ENCODE data around the gene SH3GL1. TPM values are rescaled to one million over a fixed set of nuclear protein-coding genes. Genes with fewer than 3 reads are reported as not detected.

The SH3GL1 gene
- total RNA-seq, 4 donors from 2014 or later: 16.5 to 63.2 (median 34.2) TPM

DNA sequence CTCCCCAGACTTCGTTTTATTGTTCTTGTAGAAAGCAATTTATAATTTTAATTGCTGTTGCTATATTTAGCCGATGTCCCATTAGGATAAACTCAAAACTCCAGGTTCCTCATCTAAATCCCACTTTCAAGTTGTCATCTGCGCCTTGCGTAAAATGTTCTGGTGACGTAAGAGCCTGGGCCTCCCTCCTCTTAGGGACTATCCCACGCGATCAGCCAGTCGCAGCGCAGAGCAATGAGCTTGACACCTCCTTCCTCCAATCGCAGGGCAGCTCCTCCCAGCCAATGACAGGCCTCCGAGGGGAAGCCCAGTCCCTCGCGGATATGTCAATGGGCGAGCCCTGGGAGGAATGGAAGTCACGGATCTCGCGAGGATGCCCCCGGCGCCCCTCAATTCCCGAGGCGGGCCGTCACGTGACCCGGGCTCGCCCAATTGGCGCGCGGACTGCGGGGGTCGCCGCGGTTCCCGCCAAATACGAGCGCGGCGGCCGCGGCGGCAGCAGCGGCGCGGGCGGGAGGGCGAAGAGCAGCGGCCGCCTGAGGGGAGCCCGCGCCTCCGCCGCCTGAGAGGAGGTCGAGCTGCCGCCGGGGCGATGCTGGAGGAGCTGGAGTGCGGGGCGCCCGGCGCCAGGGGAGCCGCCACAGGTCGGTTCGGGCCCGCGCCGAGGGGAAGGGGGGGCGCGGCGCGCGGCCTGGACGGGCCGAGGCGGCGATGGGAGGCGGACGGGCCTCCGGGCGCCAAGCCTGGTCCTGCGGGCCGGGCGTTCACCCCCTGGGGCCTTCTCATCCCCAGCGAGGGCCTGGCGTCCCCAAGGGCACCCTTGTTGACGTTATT, 2.0 kb upstream of the SH3GL1 start, which contains the start of gene CHAF1A:
TSS of gene CHAF1A (plus strand) at position 470 of the 834 bp plus-strand sequence. CDS start at position 593, 123 bp downstream.
- DNase-seq: peak; percentile 99
- intact Hi-C loops (cut with DNase I; ENCODE audit: low total_unique reads): no loop called here

DNA sequence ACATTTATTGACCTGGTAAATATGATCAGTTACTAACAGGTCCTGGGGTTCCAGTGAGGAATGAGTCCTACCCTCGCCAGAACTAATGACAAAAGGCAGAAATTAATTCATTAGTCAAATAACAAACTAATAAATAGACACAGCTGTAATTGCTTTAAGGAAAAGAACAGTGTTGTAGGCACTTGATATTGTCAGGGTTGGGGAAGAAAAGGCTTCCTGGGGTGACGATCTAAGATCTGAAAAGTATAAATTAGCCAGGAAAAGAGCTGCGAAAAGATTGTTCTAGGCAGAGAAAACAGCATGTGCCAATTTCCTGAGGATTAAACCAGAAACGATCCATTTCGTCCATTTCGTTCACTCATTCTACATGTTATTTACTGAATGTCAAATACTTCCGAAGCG, 1.4 kb upstream of the SH3GL1 start:
- Histone ChIP-seq H3K9me3 (no peaks in the 10 kb centered on the region), H3K4me3 (peak overlapping the region; percentile 13 to 49 (median 19)), H3K27me3 (no peaks in the 10 kb centered on the region), H3K36me3 (no peaks in the 10 kb centered on the region), H3K4me1 (peaks cover 11 to 54% (median 38%) of the 10 kb centered on the region in 4 donors), H3K27ac (peak overlapping the region; percentile 90 to 95 (median 94))
- WGBS, 2 donors (ENCODE audit: low coverage in 1 of 2): 0 to 1% methylated on average over 8 of the region's 8 CpGs
- DNase-seq: no peak
- TF ChIP-seq, protein P1, sequence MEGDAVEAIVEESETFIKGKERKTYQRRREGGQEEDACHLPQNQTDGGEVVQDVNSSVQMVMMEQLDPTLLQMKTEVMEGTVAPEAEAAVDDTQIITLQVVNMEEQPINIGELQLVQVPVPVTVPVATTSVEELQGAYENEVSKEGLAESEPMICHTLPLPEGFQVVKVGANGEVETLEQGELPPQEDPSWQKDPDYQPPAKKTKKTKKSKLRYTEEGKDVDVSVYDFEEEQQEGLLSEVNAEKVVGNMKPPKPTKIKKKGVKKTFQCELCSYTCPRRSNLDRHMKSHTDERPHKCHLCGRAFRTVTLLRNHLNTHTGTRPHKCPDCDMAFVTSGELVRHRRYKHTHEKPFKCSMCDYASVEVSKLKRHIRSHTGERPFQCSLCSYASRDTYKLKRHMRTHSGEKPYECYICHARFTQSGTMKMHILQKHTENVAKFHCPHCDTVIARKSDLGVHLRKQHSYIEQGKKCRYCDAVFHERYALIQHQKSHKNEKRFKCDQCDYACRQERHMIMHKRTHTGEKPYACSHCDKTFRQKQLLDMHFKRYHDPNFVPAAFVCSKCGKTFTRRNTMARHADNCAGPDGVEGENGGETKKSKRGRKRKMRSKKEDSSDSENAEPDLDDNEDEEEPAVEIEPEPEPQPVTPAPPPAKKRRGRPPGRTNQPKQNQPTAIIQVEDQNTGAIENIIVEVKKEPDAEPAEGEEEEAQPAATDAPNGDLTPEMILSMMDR (IDR thresholded peaks at IDR 0.05): peak in 1 of 5 experiments; percentile 8
- TF ChIP-seq EP300 (IDR thresholded peaks at IDR 0.05; ENCODE audit: low read depth): no peak
- no peak for TF ChIP-seq POLR2A (IDR thresholded peaks at IDR 0.05)
- TF ChIP-seq POLR2AphosphoS5 (IDR thresholded peaks at IDR 0.05): no peak
- intact Hi-C loops (cut with DNase I; ENCODE audit: low total_unique reads): loop anchor here (2.0 kb wide), 1 partner anchor 31 kb away; no protein-coding TSS in a partner anchor
- in situ Hi-C loops (cut with MboI; ENCODE audit: low pct_ligation_motif_present in 1 of 4, low pct_unique_long_range_greater_than_20kb in 1 of 4, low sequenced_read_pairs in 3 of 4): no loop called here

More for the DNA sequence above, 2.0 kb upstream of the SH3GL1 start, which contains the start of gene CHAF1A:
- H3K27ac ChIP-seq: peak within 1 kb of the TSS; percentile 90 to 95 (median 94)
- H3K4me1 ChIP-seq: peaks cover 11 to 48% (median 34%) of the 10 kb centered on the region in 4 donors
- H3K27me3 ChIP-seq: no peaks in the 10 kb centered on the region
- H3K36me3 ChIP-seq: no peaks in the 10 kb centered on the region
- no peaks in the 10 kb centered on the region for H3K9me3 ChIP-seq
- TF ChIP-seq, protein P1 (IDR thresholded peaks at IDR 0.05): no peak
- peak; percentile 81 to 86 (median 82) for TF ChIP-seq POLR2AphosphoS5 (IDR thresholded peaks at IDR 0.05)
- TF ChIP-seq POLR2A (IDR thresholded peaks at IDR 0.05): peak; percentile 26
- TF ChIP-seq EP300 (IDR thresholded peaks at IDR 0.05; ENCODE audit: low read depth): no peak
- in situ Hi-C loops (cut with MboI; ENCODE audit: low pct_ligation_motif_present in 1 of 4, low pct_unique_long_range_greater_than_20kb in 1 of 4, low sequenced_read_pairs in 3 of 4): no loop called here
- H3K4me3 ChIP-seq: peak within 1 kb of the TSS; percentile 71 to 88 (median 81)
- WGBS, 2 donors (ENCODE audit: low coverage in 1 of 2): 0 to 3% methylated on average over 1 to 13 of the region's 84 CpGs

DNA sequence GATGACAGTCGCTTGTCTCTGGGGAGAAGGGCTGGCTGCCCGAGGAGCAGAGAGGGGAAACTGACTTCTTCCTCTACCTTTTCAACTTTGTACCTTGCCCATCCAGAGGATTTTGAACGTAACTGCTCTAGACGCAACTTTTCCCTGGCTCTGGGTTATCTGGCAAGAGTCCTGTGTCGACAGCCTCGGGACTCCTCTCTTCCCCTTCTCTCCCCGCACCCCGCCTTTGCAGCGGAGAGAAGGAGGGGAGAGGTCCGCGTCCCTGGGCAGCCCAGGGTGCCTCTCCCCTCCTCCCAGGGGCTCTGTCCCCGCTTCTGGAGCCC, 574 bp downstream of the SH3GL1 start:
- WGBS, 2 donors (ENCODE audit: low coverage in 1 of 2): 0% methylated on average over 11 of the region's 12 CpGs; no CpG with 5 or more reads in 1 of the 2 donors
- Histone ChIP-seq H3K36me3 (no peaks in the 10 kb centered on the region), H3K27me3 (no peaks in the 10 kb centered on the region), H3K27ac (peak overlapping the region; percentile 96 to 97 (median 97)), H3K9me3 (no peaks in the 10 kb centered on the region), H3K4me1 (peaks cover 11 to 57% (median 38%) of the 10 kb centered on the region in 4 donors), H3K4me3 (peak overlapping the region; percentile 90 to 99 (median 91))
- intact Hi-C loops (cut with DNase I; ENCODE audit: low total_unique reads): loop anchor here (2.0 kb wide), 1 partner anchor 29 kb away; no protein-coding TSS in a partner anchor
- DNase-seq: peak; percentile 22
- no peak for TF ChIP-seq POLR2A (IDR thresholded peaks at IDR 0.05)
- no peak for TF ChIP-seq EP300 (IDR thresholded peaks at IDR 0.05; ENCODE audit: low read depth)
- TF ChIP-seq, protein P1 (IDR thresholded peaks at IDR 0.05): no peak
- no peak for TF ChIP-seq POLR2AphosphoS5 (IDR thresholded peaks at IDR 0.05)
- in situ Hi-C loops (cut with MboI; ENCODE audit: low pct_ligation_motif_present in 1 of 4, low pct_unique_long_range_greater_than_20kb in 1 of 4, low sequenced_read_pairs in 3 of 4): no loop called here

DNA sequence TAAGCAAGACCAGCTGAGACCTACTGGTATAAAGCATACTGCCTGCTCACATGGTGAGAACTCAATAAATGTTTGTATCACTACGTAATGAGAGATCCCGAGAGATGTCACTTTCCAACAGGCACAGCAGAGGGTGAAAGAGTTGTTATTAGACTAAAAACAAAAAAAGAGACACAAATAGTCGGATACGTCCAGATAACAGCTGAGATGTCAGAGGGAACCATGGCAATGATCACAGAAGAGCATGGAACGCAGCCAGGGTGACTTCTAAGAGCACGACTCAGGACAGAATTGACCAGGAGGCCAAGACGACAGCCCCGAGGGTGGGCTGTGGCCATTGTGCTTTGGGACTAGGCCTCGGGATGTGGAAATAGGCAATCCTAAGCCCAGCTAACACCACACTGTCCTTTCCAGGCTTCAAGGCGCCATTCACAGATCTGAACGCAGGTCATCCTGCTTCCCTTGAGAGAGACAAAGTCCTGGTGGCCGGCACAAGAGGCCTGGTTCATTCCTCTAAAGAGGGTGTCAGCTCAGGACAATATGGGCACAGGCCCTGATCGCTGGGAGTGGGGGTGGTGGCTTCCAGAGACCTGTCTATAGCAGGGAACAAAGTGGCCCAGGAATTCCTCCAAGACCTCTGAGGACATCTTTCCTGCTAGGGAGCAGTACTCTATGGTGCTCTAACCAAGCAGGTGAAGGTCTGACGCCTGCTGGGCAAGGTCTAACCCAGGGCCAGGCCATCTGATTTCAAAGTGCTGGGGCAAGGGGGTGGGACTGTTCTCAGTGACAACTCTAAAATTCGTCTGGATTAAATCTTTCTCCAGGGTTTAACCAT, 3.2 kb downstream of the SH3GL1 start:
- peaks cover 12 to 72% (median 38%) of the 10 kb centered on the region in 4 donors for H3K4me1 ChIP-seq
- in situ Hi-C loops (cut with MboI; ENCODE audit: low pct_ligation_motif_present in 1 of 4, low pct_unique_long_range_greater_than_20kb in 1 of 4, low sequenced_read_pairs in 3 of 4) (no loop called here), intact Hi-C loops (cut with DNase I; ENCODE audit: low total_unique reads) (no loop called here)
- no peaks in the 10 kb centered on the region for H3K36me3 ChIP-seq
- DNase-seq: no peak
- 72 to 91% methylated on average over 5 to 15 of the region's 15 CpGs for WGBS, 2 donors (ENCODE audit: low coverage in 1 of 2)
- H3K9me3 ChIP-seq: no peaks in the 10 kb centered on the region
- H3K4me3 ChIP-seq: no peak overlapping the region
- TF ChIP-seq EP300 (IDR thresholded peaks at IDR 0.05; ENCODE audit: low read depth) (no peak), POLR2A (IDR thresholded peaks at IDR 0.05) (no peak), POLR2AphosphoS5 (IDR thresholded peaks at IDR 0.05) (no peak)
- TF ChIP-seq, protein P1 (IDR thresholded peaks at IDR 0.05): no peak
- H3K27me3 ChIP-seq: no peaks in the 10 kb centered on the region
- H3K27ac ChIP-seq: no peak overlapping the region
